H1 (cell line): ENCODE results near the gene SHANK1. TPM values are rescaled to one million over a fixed set of nuclear protein-coding genes. Genes with fewer than 3 reads are reported as not detected.
A peak's percentile ranks its signal among the peaks of the same experiment; 100 is the strongest.

Experiments used
- BCL11A ChIP-seq, 2 experiments: IDR thresholded peaks; one replicate each; pipeline ENCODE4 v1.6.1; 2011; ENCODE audit warnings: low read depth in 2 of 2, low read length in 2 of 2, mild to moderate bottlenecking in 2 of 2
- BRCA1 ChIP-seq: IDR thresholded peaks from 2 replicates; pipeline ENCODE4 v1.6.1; 2012; ENCODE audit warnings: low read depth, low read length, improper control_type of control experiment
- CREB1 ChIP-seq: IDR thresholded peaks from 2 replicates; pipeline ENCODE4 v1.6.1; 2012; ENCODE audit warnings: inconsistent platforms
- EGR1 ChIP-seq: IDR thresholded peaks from 2 replicates; pipeline ENCODE4 v1.6.1; 2011; ENCODE audit warnings: low read depth, low read length, borderline replicate concordance
- EP300 ChIP-seq, 2 experiments: IDR thresholded peaks; 1 replicate in 1 of 2; 2 replicates in 1 of 2; pipeline ENCODE4 v1.6.1; 2011 to 2012; ENCODE audit warnings: low read depth in 2 of 2, low read length in 2 of 2, mild to moderate bottlenecking in 2 of 2, borderline replicate concordance in 1 of 2, inconsistent platforms in 1 of 2, moderate library complexity in 1 of 2
- GTF2F1 ChIP-seq: IDR thresholded peaks from 2 replicates; pipeline ENCODE4 v1.6.1; 2012; ENCODE audit warnings: low read depth, low read length, improper control_type of control experiment, borderline replicate concordance
- JUND ChIP-seq: IDR thresholded peaks from 2 replicates; pipeline ENCODE4 v1.6.1; 2011; ENCODE audit warnings: mild to moderate bottlenecking, improper control_type of control experiment, low read length
- KDM1A ChIP-seq: fragments of 200-600, 300-600 bp; sonication (generic); IDR thresholded peaks from 2 replicates; pipeline ENCODE4 v1.7.1; 2016; ENCODE audit warnings: mild to moderate bottlenecking, low read length, borderline replicate concordance
- MAFK ChIP-seq: IDR thresholded peaks from 2 replicates; pipeline ENCODE4 v1.6.1; 2012; ENCODE audit warnings: low read depth, mild to moderate bottlenecking, improper control_type of control experiment, low read length
- POLR2A ChIP-seq, 2 experiments: IDR thresholded peaks; 1 replicate in 1 of 2; 2 replicates in 1 of 2; pipeline ENCODE4 v1.6.1; 2011; ENCODE audit warnings: low read depth in 2 of 2, low read length in 2 of 2, mild to moderate bottlenecking in 2 of 2; ENCODE audit errors: control extremely low read depth in 1 of 2
- POLR2AphosphoS5 ChIP-seq: IDR thresholded peaks from 2 replicates; pipeline ENCODE4 v1.6.1; 2011; ENCODE audit warnings: low read depth, low read length
- RAD21 ChIP-seq, 2 experiments: IDR thresholded peaks in 1 of 2; conservative IDR thresholded peaks in 1 of 2; 2 replicates each; pipeline ENCODE4 v1.6.1; 2011; ENCODE audit warnings: low read depth in 2 of 2, low read length in 2 of 2, improper control_type of control experiment in 1 of 2, inconsistent platforms in 1 of 2, mild to moderate bottlenecking in 1 of 2, moderate library complexity in 1 of 2
- SP1 ChIP-seq: IDR thresholded peaks from 2 replicates; pipeline ENCODE4 v1.6.1; 2011; ENCODE audit warnings: low read depth, low read length
- SUZ12 ChIP-seq: fragments of 200-600 bp; sonication (generic); IDR thresholded peaks from 2 replicates; pipeline ENCODE4 v1.6.1; 2012; ENCODE audit warnings: mild to moderate bottlenecking, inconsistent platforms, low read length, moderate library complexity, mixed read lengths
- TBP ChIP-seq: IDR thresholded peaks from 2 replicates; pipeline ENCODE4 v1.6.1; 2011; ENCODE audit warnings: low read depth, low read length, improper control_type of control experiment
- ZNF274 ChIP-seq: IDR thresholded peaks from 2 replicates; pipeline ENCODE4 v1.7.0; 2012; ENCODE audit warnings: low read length, borderline replicate concordance; ENCODE audit errors: extremely low read depth
- polyA plus RNA-seq, 7 experiments: library from polyadenylated mRNA; depleted of rRNA in 3 of 7; stranded (reverse) in 5 of 7; unstranded in 2 of 7; fragments of >200 nt in 5 of 7; fragments of 200-250 nt in 2 of 7; gene quantifications; 1 replicate in 5 of 7; 2 replicates in 1 of 7; 4 replicates in 1 of 7; pipeline versions ENCODE4 v1.2.1 to v1.2.3, GENCODE V29; 2011 to 2013; ENCODE audit warnings: missing spikeins in 2 of 7, mixed read lengths in 2 of 7
- total RNA-seq: library from RNA; stranded (reverse); fragmentation: NEBNext Ultra II Directional; extraction: Animal tissue kit (Norgen Biotek cat#: 25700); gene quantifications from 2 replicates; pipeline ENCODE4 v1.2.1, GENCODE V29; 2021
- TF ChIP-seq, protein P1 (sequence below): IDR thresholded peaks from 2 replicates; pipeline ENCODE4 v1.6.1; 2011; ENCODE audit warnings: low read depth, mild to moderate bottlenecking, low read length; ENCODE audit not compliant: insufficient read depth
- TF ChIP-seq, protein P2 (sequence below): IDR thresholded peaks from 2 replicates; pipeline ENCODE4 v1.6.1; 2012; ENCODE audit warnings: inconsistent platforms
- TF ChIP-seq, protein P3 (sequence below), 3 experiments: IDR thresholded peaks; 1 replicate in 2 of 3; 2 replicates in 1 of 3; pipeline versions ENCODE4 v1.5.1 to v1.6.1; 2011; ENCODE audit warnings: low read length in 3 of 3, mild to moderate bottlenecking in 3 of 3, inconsistent platforms in 2 of 3, low read depth in 1 of 3, moderate library complexity in 1 of 3; ENCODE audit not compliant: insufficient read depth in 1 of 3; ENCODE audit errors: control extremely low read depth in 1 of 3

Gene SHANK1
- total and polyA plus RNA-seq, 2 of the 8 experiments (the other 6 are each of a cell fraction or from before 2014, with no cell fraction given) = 1.1 to 3.7 TPM

DNA sequence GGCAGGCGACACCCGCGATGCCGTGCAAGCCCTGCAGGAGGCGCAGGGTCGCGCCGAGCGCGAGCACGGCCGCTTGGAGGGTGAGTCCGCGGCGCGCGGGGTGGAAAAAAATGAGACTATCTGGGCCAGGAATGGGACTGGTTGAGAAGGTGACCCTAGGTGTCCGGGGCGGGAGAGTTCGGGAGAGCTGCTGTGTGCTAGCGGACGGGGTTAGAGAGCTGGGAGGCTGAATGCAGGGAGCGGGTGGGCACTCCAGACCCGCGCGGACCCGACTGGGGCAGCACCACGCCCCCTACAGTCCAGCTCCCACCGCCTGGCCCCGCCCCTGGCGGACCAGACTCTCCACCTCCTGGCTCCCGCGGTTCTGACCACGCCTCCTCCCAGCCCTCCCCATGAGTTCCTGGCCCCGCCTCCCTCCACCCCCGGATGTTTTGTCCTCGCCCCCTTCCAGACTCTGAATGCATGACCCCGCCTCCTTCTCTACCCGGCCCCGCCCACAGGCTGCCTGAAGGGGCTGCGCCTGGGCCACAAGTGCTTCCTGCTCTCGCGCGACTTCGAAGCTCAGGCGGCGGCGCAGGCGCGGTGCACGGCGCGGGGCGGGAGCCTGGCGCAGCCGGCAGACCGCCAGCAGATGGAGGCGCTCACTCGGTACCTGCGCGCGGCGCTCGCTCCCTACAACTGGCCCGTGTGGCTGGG lies 5.1 kb upstream of the SHANK1 start (continued):
- TF ChIP-seq RAD21 (IDR thresholded peaks at IDR 0.05 in 1 of 2, conservative IDR thresholded peaks at IDR 0.05 in 1 of 2; ENCODE audit: low read depth in 2 of 2, low read length in 2 of 2) (peak; percentile 47 to 61), ZNF274 (no peak), GTF2F1 (no peak), MAFK (no peak), POLR2A (IDR thresholded peaks at IDR 0.05; ENCODE audit: control extremely low read depth in 1 of 2, low read depth in 2 of 2, low read length in 2 of 2) (peak in 1 of 2 experiments; percentile 93; a peak in 2 of 3 replicates), SP1 (0 out of 2 replicates have a peak, but pooled peaks have one; percentile 39), CREB1 (0 out of 2 replicates have a peak, but pooled peaks have one; percentile 6), SUZ12 (0 out of 2 replicates have a peak, but pooled peaks have one; percentile 2), BCL11A (IDR thresholded peaks at IDR 0.05; ENCODE audit: low read depth in 2 of 2, low read length in 2 of 2) (no peak), JUND (no peak), BRCA1 (peak; percentile 79), EGR1 (peak; percentile 34; the same call in 1 of the 2 replicates), EP300 (IDR thresholded peaks at IDR 0.05; ENCODE audit: borderline replicate concordance in 1 of 2, low read depth in 2 of 2, low read length in 2 of 2) (no peak), KDM1A (0 out of 2 replicates have a peak, but pooled peaks have one; percentile 9), TBP (peak; percentile 69; the same call in 1 of the 2 replicates), POLR2AphosphoS5 (peak; percentile 94)
- TF ChIP-seq, protein P1, sequence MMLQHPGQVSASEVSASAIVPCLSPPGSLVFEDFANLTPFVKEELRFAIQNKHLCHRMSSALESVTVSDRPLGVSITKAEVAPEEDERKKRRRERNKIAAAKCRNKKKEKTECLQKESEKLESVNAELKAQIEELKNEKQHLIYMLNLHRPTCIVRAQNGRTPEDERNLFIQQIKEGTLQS = no peak
- TF ChIP-seq, protein P2, sequence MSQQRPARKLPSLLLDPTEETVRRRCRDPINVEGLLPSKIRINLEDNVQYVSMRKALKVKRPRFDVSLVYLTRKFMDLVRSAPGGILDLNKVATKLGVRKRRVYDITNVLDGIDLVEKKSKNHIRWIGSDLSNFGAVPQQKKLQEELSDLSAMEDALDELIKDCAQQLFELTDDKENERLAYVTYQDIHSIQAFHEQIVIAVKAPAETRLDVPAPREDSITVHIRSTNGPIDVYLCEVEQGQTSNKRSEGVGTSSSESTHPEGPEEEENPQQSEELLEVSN = peak; percentile 87
- TF ChIP-seq, protein P3, sequence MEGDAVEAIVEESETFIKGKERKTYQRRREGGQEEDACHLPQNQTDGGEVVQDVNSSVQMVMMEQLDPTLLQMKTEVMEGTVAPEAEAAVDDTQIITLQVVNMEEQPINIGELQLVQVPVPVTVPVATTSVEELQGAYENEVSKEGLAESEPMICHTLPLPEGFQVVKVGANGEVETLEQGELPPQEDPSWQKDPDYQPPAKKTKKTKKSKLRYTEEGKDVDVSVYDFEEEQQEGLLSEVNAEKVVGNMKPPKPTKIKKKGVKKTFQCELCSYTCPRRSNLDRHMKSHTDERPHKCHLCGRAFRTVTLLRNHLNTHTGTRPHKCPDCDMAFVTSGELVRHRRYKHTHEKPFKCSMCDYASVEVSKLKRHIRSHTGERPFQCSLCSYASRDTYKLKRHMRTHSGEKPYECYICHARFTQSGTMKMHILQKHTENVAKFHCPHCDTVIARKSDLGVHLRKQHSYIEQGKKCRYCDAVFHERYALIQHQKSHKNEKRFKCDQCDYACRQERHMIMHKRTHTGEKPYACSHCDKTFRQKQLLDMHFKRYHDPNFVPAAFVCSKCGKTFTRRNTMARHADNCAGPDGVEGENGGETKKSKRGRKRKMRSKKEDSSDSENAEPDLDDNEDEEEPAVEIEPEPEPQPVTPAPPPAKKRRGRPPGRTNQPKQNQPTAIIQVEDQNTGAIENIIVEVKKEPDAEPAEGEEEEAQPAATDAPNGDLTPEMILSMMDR (IDR thresholded peaks at IDR 0.05; ENCODE audit: control extremely low read depth in 1 of 3, insufficient read depth in 1 of 3, low read depth in 1 of 3, low read length in 3 of 3) = peak; percentile 63 to 80 (median 75)
